HG03565 (cell line): ENCODE results near the gene COLEC11.
"Not testable (repeated sequence)": the region's sequence is repeated elsewhere in the genome, so short reads cannot be mapped to it uniquely, and the experiment has no call there.

Experiments used
- ATAC-seq: cut with Tn5 transposase; IDR thresholded peaks from one replicate; pipeline ENCODE4 v1.9.1; 2021; ENCODE audit warnings: mild to moderate bottlenecking, moderate library complexity; ENCODE audit not compliant: unreplicated experiment

Gene COLEC11

GRCh38 chr2:3651691-3652648 lies 57.1 kb downstream of the COLEC11 start:
- peak; percentile 49 for ATAC-seq

- ATAC-seq: no peak
These were observed 58.1 kb downstream of the COLEC11 start for GRCh38 chr2:3652896-3653625.

- no peak for ATAC-seq
These were observed 59.1 kb downstream of the COLEC11 start for GRCh38 chr2:3654011-3654410.

- no peak for ATAC-seq
These were observed 59.8 kb downstream of the COLEC11 start for GRCh38 chr2:3654531-3655225.

- ATAC-seq: no peak
These were observed 61.2 kb downstream of the COLEC11 start for GRCh38 chr2:3655871-3656761.

GRCh38 chr2:3656762-3657721 lies 62.1 kb downstream of the COLEC11 start:
- ATAC-seq: no peak

- ATAC-seq: no peak
These were observed 63.0 kb downstream of the COLEC11 start, which contains the start of gene ALLC for GRCh38 chr2:3657881-3658280. TSS of gene ALLC (plus strand) at chr2:3658200. CDS start at chr2:3671158, 12,958 bp downstream.

- ATAC-seq: no peak
These were observed 64.8 kb downstream of the COLEC11 start for GRCh38 chr2:3659447-3660432.

- not testable (repeated sequence) for ATAC-seq
These were observed 65.7 kb downstream of the COLEC11 start for GRCh38 chr2:3660640-3661039.

- no peak for ATAC-seq
These were observed 66.3 kb downstream of the COLEC11 start for GRCh38 chr2:3661149-3661660.

GRCh38 chr2:3662239-3662638 lies 67.3 kb downstream of the COLEC11 start:
- ATAC-seq: no peak

GRCh38 chr2:3664118-3664517 lies 69.2 kb downstream of the COLEC11 start:
- ATAC-seq: no peak

GRCh38 chr2:3664925-3665324 lies 70.0 kb downstream of the COLEC11 start:
- no peak for ATAC-seq

GRCh38 chr2:3665886-3666612 lies 71.1 kb downstream of the COLEC11 start:
- ATAC-seq: no peak

- ATAC-seq: no peak
These were observed 71.7 kb downstream of the COLEC11 start for GRCh38 chr2:3666613-3666975.

- ATAC-seq: no peak
These were observed 72.3 kb downstream of the COLEC11 start for GRCh38 chr2:3667151-3667631.

- no peak for ATAC-seq
These were observed 74.7 kb downstream of the COLEC11 start for GRCh38 chr2:3669656-3670055.
